ENCODE measurements around the gene TNFRSF6B. TPM values are rescaled to one million over a fixed set of nuclear protein-coding genes. Genes with fewer than 3 reads are reported as not detected.

The TNFRSF6B gene
- total RNA-seq, 2 experiments from 2014 or later, result 1.0 to 6.6 TPM

- ChIA-PET POLR2A (no interaction called here), CTCF (ENCODE audit: unreplicated experiment) (no interaction called here)
- H3K79me2 ChIP-seq (ENCODE audit: insufficient read depth, low read depth, low read length), result no peaks in the 10 kb centered on the region
- H3K4me1 ChIP-seq (ENCODE audit: insufficient read depth, low read length, poor library complexity, severe bottlenecking), result no peaks in the 10 kb centered on the region
- no peak for DNase-seq (ENCODE audit: low spot score)
- no peak overlapping the region for H3K27ac ChIP-seq (ENCODE audit: low read depth, low read length, poor library complexity, severe bottlenecking)
- H3K4me3 ChIP-seq (ENCODE audit: low read depth, low read length, poor library complexity, severe bottlenecking), result no peak overlapping the region
- H4K20me1 ChIP-seq (ENCODE audit: insufficient read depth, low read length), result no peaks in the 10 kb centered on the region
- intact Hi-C loops (cut with micrococcal nuclease; ENCODE audit: unreplicated experiment), result no loop called here
- no peaks in the 10 kb centered on the region for H3K9me3 ChIP-seq (ENCODE audit: low read length)
- TF ChIP-seq EZH2phosphoT487 (IDR thresholded peaks at IDR 0.05; ENCODE audit: borderline replicate concordance, low read depth, low read length) (no peak), CTCF (conservative IDR thresholded peaks at IDR 0.05; ENCODE audit: low read length) (no peak)
- H3K9me2 ChIP-seq (ENCODE audit: insufficient read depth, low read length), result no peaks in the 10 kb centered on the region
- no peak overlapping the region for H2AFZ ChIP-seq (ENCODE audit: low read length)
- H3K4me2 ChIP-seq (ENCODE audit: low read length), result no peak overlapping the region
- BruUV-seq (replicated peaks), result no TSS peak
- peaks cover 5% of the 10 kb centered on the region for H3K36me3 ChIP-seq (ENCODE audit: insufficient read depth, low read length)
Measured at GRCh38 chr20:63689046-63690002, 7.1 kb upstream of the TNFRSF6B start.

GRCh38 chr20:63690003-63690897 is 6.2 kb upstream of the TNFRSF6B start:
- no peaks in the 10 kb centered on the region for H3K79me2 ChIP-seq (ENCODE audit: insufficient read depth, low read depth, low read length)
- no TSS peak for BruUV-seq (replicated peaks)

More at GRCh38 chr20:63690003-63690897, 6.2 kb upstream of the TNFRSF6B start:
- ChIA-PET POLR2A (no interaction called here), CTCF (ENCODE audit: unreplicated experiment) (no interaction called here)
- no peaks in the 10 kb centered on the region for H3K9me3 ChIP-seq (ENCODE audit: low read length)
- no peak for DNase-seq (ENCODE audit: low spot score)
- peaks cover 14% of the 10 kb centered on the region for H3K36me3 ChIP-seq (ENCODE audit: insufficient read depth, low read length)
- intact Hi-C loops (cut with micrococcal nuclease; ENCODE audit: unreplicated experiment), result no loop called here
- H3K4me3 ChIP-seq (ENCODE audit: low read depth, low read length, poor library complexity, severe bottlenecking), result no peak overlapping the region
- H3K4me2 ChIP-seq (ENCODE audit: low read length), result no peak overlapping the region
- H2AFZ ChIP-seq (ENCODE audit: low read length), result no peak overlapping the region
- TF ChIP-seq EZH2phosphoT487 (IDR thresholded peaks at IDR 0.05; ENCODE audit: borderline replicate concordance, low read depth, low read length) (no peak), CTCF (conservative IDR thresholded peaks at IDR 0.05; ENCODE audit: low read length) (no peak)
- no peaks in the 10 kb centered on the region for H3K9me2 ChIP-seq (ENCODE audit: insufficient read depth, low read length)
- no peak overlapping the region for H3K27ac ChIP-seq (ENCODE audit: low read depth, low read length, poor library complexity, severe bottlenecking)
- H4K20me1 ChIP-seq (ENCODE audit: insufficient read depth, low read length), result no peaks in the 10 kb centered on the region
- no peaks in the 10 kb centered on the region for H3K4me1 ChIP-seq (ENCODE audit: insufficient read depth, low read length, poor library complexity, severe bottlenecking)

Measured in OCI-LY7 (cell line).